Kidney (tissue), 14 donors: ENCODE results near the gene LAPTM5. TPM values are rescaled to one million over a fixed set of nuclear protein-coding genes. Genes with fewer than 3 reads are reported as not detected.

ENCODE experiments used
- DNase-seq, 5 donors: peaks; one replicate each; pipeline ENCODE4 v3.0.0-alpha.2; 2013 to 2020
- FAIRE-seq: peaks from 2 replicates; lab custom pipeline; 2012; peaks lifted over from hg19 to GRCh38; lab: Jason Lieb, UNC
- H3K27ac ChIP-seq, 2 donors: one replicate each; pipeline ENCODE4 v1.7.0; 2013; ENCODE audit warnings: low read depth in 2 of 2, low read length in 2 of 2, inconsistent platforms in 1 of 2
- H3K27me3 ChIP-seq: one replicate; pipeline ENCODE4 v1.7.1; 2013; ENCODE audit warnings: low read length, inconsistent platforms; ENCODE audit not compliant: control insufficient read depth, insufficient read depth
- H3K36me3 ChIP-seq, 3 donors: one replicate each; pipeline versions ENCODE4 v1.7.0 to v1.7.1; 2013; ENCODE audit warnings: low read length in 3 of 3, control low read depth in 1 of 3, inconsistent platforms in 1 of 3; ENCODE audit not compliant: insufficient read depth in 3 of 3, control insufficient read depth in 2 of 3
- H3K4me1 ChIP-seq, 3 donors: one replicate each; pipeline versions ENCODE4 v1.7.0 to v1.7.1; 2013; ENCODE audit warnings: low read length in 3 of 3, inconsistent platforms in 1 of 3, low read depth in 1 of 3; ENCODE audit not compliant: control insufficient read depth in 2 of 3, insufficient read depth in 2 of 3
- H3K4me3 ChIP-seq, 3 donors: one replicate each; pipeline versions ENCODE4 v1.7.0 to v1.8.1; 2013; ENCODE audit warnings: low read length in 3 of 3, control low read depth in 1 of 3, inconsistent platforms in 1 of 3
- H3K9ac ChIP-seq, 3 donors: one replicate each; pipeline versions ENCODE4 v1.7.0 to v1.7.1; 2013; ENCODE audit warnings: low read length in 3 of 3, control low read depth in 1 of 3, inconsistent platforms in 1 of 3
- H3K9me3 ChIP-seq, 3 donors: one replicate each; pipeline versions ENCODE4 v1.7.0 to v1.7.1; 2013; ENCODE audit warnings: low read length in 3 of 3, control low read depth in 1 of 3, inconsistent platforms in 1 of 3; ENCODE audit not compliant: control insufficient read depth in 2 of 3, insufficient read depth in 1 of 3
- intact Hi-C: fragments of 100-400 bp; cut with DNase I; formaldehyde crosslinking; loops from one replicate; pipeline ENCODE4 v1.11.1; 2022
- polyA plus RNA-seq: library from polyadenylated mRNA; stranded (reverse); fragments of 350-450 nt; fragmentation: Illumina TruSeq; extraction: RNeasy Lipid Tissue Mini Kit (QIAGEN cat#74804); gene quantifications from one replicate; pipeline ENCODE4 v1.2.3, GENCODE V29; 2014; ENCODE audit warnings: low read depth, low replicate concordance; ENCODE audit not compliant: insufficient read depth
- total RNA-seq: library from RNA; stranded (reverse); fragmentation: NEBNext Ultra II Directional; extraction: Animal tissue kit (Norgen Biotek cat#: 25700); gene quantifications from one replicate; pipeline ENCODE4 v1.2.1, GENCODE V29; 2021
- TF ChIP-seq, protein P1 (sequence below): IDR thresholded peaks from 3 replicates; pipeline ENCODE4 v1.5.1; 2012; ENCODE audit warnings: mild to moderate bottlenecking, moderate library complexity, borderline replicate concordance; ENCODE audit not compliant: insufficient read depth; ENCODE audit errors: extremely low read depth
- donor health status: control.
- donor health status: control.
- donor health status: control.
- donor health status: control.
- donor health status: control.
- donor health status: DM: yes; HTN: yes; CAD: no.
- donor health status: Normal renal cell carcinoma (clear cell type).

The LAPTM5 gene
- total and polyA plus RNA-seq, 2 donors from 2014 or later: 23.5 to 108 TPM

DNA sequence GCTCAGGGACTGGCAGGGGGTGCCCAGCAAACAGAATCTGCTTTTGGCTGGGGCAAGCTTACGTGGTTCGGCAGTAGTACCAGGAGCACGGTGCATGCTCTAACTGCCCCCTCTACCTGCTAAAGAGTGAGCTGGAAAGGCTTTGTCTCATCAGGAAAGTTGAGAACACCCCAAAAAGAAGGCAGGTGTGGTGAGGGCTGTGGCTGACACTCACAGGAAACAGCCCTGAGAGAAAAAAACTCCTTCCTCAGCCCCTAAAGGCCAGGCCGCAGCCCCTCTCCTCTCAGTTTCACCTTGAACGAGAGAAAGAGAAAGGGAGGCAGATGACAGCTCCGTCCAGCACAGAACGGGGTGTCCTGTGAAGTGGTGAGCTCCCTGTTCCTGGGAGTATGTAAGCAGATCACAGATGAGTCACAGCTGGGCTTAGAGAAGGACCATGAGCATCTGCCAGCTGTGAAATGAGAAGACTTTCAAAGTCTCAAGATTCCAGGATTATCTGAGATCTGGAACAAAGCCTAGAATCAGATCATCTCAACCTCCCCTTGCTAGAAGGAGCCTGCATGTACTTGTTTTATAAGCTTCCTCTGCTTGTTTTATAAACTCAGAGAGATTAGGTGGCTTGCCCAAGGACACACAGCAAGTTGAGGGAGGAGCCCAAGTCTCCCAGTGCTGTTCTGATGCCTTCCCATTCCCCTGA is 13.4 kb downstream of the LAPTM5 start:
- DNase-seq: peak in 1 of 5 donors; percentile 26
- no peaks in the 10 kb centered on the region for H3K27me3 ChIP-seq
- no peaks in the 10 kb centered on the region for H3K9me3 ChIP-seq
- H3K4me3 ChIP-seq: no peak overlapping the region
- H3K9ac ChIP-seq: no peak overlapping the region
- FAIRE-seq: no peak
- TF ChIP-seq, protein P1, sequence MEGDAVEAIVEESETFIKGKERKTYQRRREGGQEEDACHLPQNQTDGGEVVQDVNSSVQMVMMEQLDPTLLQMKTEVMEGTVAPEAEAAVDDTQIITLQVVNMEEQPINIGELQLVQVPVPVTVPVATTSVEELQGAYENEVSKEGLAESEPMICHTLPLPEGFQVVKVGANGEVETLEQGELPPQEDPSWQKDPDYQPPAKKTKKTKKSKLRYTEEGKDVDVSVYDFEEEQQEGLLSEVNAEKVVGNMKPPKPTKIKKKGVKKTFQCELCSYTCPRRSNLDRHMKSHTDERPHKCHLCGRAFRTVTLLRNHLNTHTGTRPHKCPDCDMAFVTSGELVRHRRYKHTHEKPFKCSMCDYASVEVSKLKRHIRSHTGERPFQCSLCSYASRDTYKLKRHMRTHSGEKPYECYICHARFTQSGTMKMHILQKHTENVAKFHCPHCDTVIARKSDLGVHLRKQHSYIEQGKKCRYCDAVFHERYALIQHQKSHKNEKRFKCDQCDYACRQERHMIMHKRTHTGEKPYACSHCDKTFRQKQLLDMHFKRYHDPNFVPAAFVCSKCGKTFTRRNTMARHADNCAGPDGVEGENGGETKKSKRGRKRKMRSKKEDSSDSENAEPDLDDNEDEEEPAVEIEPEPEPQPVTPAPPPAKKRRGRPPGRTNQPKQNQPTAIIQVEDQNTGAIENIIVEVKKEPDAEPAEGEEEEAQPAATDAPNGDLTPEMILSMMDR: no peak
- H3K27ac ChIP-seq: no peak overlapping the region
- no peaks in the 10 kb centered on the region for H3K4me1 ChIP-seq
- intact Hi-C loops: no loop called here
- no peaks in the 10 kb centered on the region for H3K36me3 ChIP-seq

DNA sequence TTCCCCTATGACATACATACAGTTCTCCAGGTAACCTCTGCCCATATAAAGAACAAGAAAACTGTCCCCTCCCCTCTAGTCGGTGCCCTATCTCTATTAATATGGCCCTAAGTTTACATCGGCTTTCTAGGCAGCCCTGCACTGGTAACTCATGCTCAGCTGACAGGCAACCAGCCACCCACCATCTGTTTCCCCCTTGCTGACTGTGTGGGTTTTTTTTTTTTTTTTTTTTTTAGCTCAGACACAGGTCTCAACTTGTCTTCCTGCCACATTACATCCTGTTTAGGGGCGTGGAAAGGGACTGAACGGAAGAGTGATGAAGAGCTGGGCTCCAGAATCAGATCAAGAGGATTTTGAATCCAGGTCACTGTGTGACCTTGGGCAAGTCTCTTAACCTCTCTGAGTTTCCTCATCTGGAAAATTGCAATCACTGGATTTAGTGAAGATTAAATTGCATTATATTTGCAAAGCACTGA is 14.0 kb downstream of the LAPTM5 start:
- DNase-seq (peak in 1 of 5 donors; percentile 39), FAIRE-seq (no peak)
- TF ChIP-seq, protein P1: no peak
- no peaks in the 10 kb centered on the region for H3K4me1 ChIP-seq
- H3K9me3 ChIP-seq: no peaks in the 10 kb centered on the region
- no peak overlapping the region for H3K4me3 ChIP-seq
- intact Hi-C loops: no loop called here
- H3K27me3 ChIP-seq: no peaks in the 10 kb centered on the region
- H3K36me3 ChIP-seq: no peaks in the 10 kb centered on the region
- H3K9ac ChIP-seq: no peak overlapping the region
- H3K27ac ChIP-seq: no peak overlapping the region

DNA sequence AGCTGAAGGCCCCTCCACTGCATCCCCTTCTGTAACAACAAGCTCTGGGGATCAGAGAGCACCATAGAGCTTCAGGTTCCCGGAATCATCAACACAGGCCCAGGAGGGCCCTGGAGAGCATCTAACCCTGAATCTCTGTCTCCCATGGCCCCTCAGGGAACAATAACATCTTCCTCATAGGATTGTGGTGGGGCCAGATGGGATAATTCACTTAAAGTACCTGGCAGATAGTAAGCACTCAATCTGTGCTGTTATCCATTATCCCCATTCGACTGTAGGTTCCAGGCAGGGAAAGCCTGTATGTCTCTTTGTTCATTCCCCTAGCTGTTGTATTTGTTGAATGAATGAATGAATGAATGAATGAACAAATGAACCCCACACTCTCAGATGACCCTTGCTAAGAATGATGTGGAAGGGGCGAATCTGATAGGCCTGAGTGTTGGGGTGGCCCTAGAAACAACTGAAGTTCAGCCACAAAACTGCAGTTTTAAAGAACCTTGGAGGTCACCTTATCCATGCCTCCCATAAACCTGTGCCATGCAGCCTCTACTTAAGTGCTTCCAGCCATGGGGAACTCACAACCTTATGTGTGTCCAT is 14.5 kb downstream of the LAPTM5 start:
- Histone ChIP-seq H3K27me3 (no peaks in the 10 kb centered on the region), H3K27ac (no peak overlapping the region), H3K36me3 (no peaks in the 10 kb centered on the region), H3K4me1 (no peaks in the 10 kb centered on the region), H3K9ac (no peak overlapping the region), H3K9me3 (no peaks in the 10 kb centered on the region), H3K4me3 (no peak overlapping the region)
- intact Hi-C loops: no loop called here
- FAIRE-seq (no peak), DNase-seq (no peak)
- TF ChIP-seq, protein P1: no peak
